ENCODE measurements around the gene MOGAT3. TPM values are rescaled to one million over a fixed set of nuclear protein-coding genes. Genes with fewer than 3 reads are reported as not detected.

MOGAT3 gene
- total and polyA plus RNA-seq, 9 of the 15 experiments (the other 6 are each of a cell fraction or from before 2014, with no cell fraction given), result 0.07 to 0.17 (median 0.13) TPM; not detected in 6

- peak; percentile 77 for TF ChIP-seq ZNF407 (IDR thresholded peaks at IDR 0.05; ENCODE audit: low read depth)
- TF ChIP-seq ZNF445 (CRISPR knock-in tag; IDR thresholded peaks at IDR 0.05; ENCODE audit: low read depth), result no peak
- no peak for TF ChIP-seq TAF1 (IDR thresholded peaks at IDR 0.05; ENCODE audit: control insufficient read depth, extremely low read depth, insufficient read depth, low read length, severe bottlenecking)
- TF ChIP-seq ELF1 (tag; IDR thresholded peaks at IDR 0.05), result peak; percentile 58
- 0 out of 2 replicates have a peak, but pooled peaks have one; percentile 32 for TF ChIP-seq ZKSCAN1 (IDR thresholded peaks at IDR 0.05; ENCODE audit: low read depth, low read length)
- TF ChIP-seq POLR2G (IDR thresholded peaks at IDR 0.05; ENCODE audit: low read depth, low read length), result 0 out of 2 replicates have a peak, but pooled peaks have one; percentile 20
- TF ChIP-seq ZNF121 (CRISPR knock-in tag; conservative IDR thresholded peaks at IDR 0.05), result 0 out of 2 replicates have a peak, but pooled peaks have one; percentile 28
- 0 out of 2 replicates have a peak, but pooled peaks have one; percentile 22 for TF ChIP-seq HDAC2 (IDR thresholded peaks at IDR 0.05)
- no peak for TF ChIP-seq CREB1 (IDR thresholded peaks at IDR 0.05)
- TF ChIP-seq CREB1 (CRISPR knock-in tag; IDR thresholded peaks at IDR 0.05), result peak; percentile 26; the same call in 1 of the 2 replicates
- peak; percentile 28; the same call in 1 of the 2 replicates for TF ChIP-seq SP1 (CRISPR knock-in tag; IDR thresholded peaks at IDR 0.05)
- TF ChIP-seq RBFOX2 (IDR thresholded peaks at IDR 0.05; ENCODE audit: low read depth, low read length), result peak; percentile 42; the same call in 1 of the 2 replicates
- TF ChIP-seq ZNF584 (CRISPR knock-in tag; IDR thresholded peaks at IDR 0.05; ENCODE audit: low read depth), result no peak
- TF ChIP-seq ETV1 (tag; conservative IDR thresholded peaks at IDR 0.05; ENCODE audit: low read depth), result peak; percentile 66; the same call in 1 of the 2 replicates
- 0 out of 2 replicates have a peak, but pooled peaks have one; percentile 5 for TF ChIP-seq CREM (IDR thresholded peaks at IDR 0.05; ENCODE audit: low read depth)
- peak; percentile 7 to 57; a peak in 2 of 4 replicates for TF ChIP-seq NRF1 (conservative IDR thresholded peaks at IDR 0.05 in 1 of 2, IDR thresholded peaks at IDR 0.05 in 1 of 2)
- no peak for TF ChIP-seq MYNN (IDR thresholded peaks at IDR 0.05)
- no peak for TF ChIP-seq MYNN (CRISPR knock-in tag; IDR thresholded peaks at IDR 0.05)
- peak; percentile 27; the same call in 1 of the 2 replicates for TF ChIP-seq DPF2 (IDR thresholded peaks at IDR 0.05)
- TF ChIP-seq BCOR (IDR thresholded peaks at IDR 0.05), result 0 out of 2 replicates have a peak, but pooled peaks have one; percentile 33
- peak; percentile 29 for TF ChIP-seq ASH1L (IDR thresholded peaks at IDR 0.05; ENCODE audit: borderline replicate concordance, low read depth, partially characterized antibody)
- peak; percentile 65 for TF ChIP-seq LCOR (CRISPR knock-in tag; IDR thresholded peaks at IDR 0.05)
Measured at GRCh38 chr7:101173752-101174244, 27.0 kb downstream of the MOGAT3 start (continued).

Data from K562 (cell line).